Heart left ventricle (tissue), 13 donors: ENCODE results near the gene GLIPR1L1.

ENCODE experiments used
- POLR2A ChIP-seq, 2 donors: fragments of 450-650 bp; IDR thresholded peaks; one replicate each; pipeline ENCODE4 v1.6.1; 2017; ENCODE audit warnings: antibody characterized with exemption in 2 of 2, mild to moderate bottlenecking in 2 of 2, moderate library complexity in 2 of 2
- TF ChIP-seq, protein P1 (sequence below), 12 donors: fragments of 200-600 bp; sonication (generic) in 4 of 12; IDR thresholded peaks; one replicate each; pipeline versions ENCODE4 v1.5.0 to v1.8.0; 2018 to 2022; ENCODE audit warnings: antibody characterized with exemption in 12 of 12, mild to moderate bottlenecking in 5 of 12
- donor health status: ischemic (EF 13 %, LVEDD 7.1; RV severe dilation, severe dysfunction).
- donor health status: DM: no; HTN: yes; CAD: no.
- donor health status: DM: no; HTN: no; CAD: no.
- donor health status: ischemic (EF 25% LVEDD 6.9; RV normal size, moderate dysfunction).
- donor health status: ischemic (EF 25% LVEDD 5.7; RV mildly dilated, moderate dysfunction).
- donor health status: ischemic (EF 35%, LVEDD 5.7; RV mildly dilated, moderate dysfunction).
- donor health status: nonischemic (EF 11% LVEDD 7.7; RV severe dilation, severe dysfunction).
- donor health status: DM: yes; HTN: yes; CAD: no.
- donor health status: PGD.
- donor health status: ischemic (EF 29% LVEDD 5.4; RV normal size, mild dysfunction).
- donor health status: nonischemic (EF 23%, LVEDD 6.1; RV moderate dilation, normal function).

DNA sequence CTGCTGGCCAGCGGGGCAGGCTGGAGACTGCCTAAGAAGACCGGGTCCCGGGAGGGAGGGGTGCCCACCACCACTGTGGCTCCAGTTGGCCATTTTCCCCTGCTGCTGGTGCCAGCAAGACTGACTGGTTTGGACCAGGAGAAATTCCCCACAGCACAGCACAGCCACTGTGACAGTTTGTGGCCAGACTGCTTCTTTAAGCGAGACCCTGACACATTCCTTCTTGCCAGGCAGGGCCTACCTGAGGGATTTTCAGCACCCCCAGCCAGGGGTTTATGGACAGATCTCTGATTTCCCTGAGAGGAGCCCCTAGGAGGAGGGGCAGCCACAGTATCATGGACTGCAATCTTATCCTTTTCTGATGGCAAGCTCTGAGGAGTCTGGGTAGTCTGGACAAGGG is 15.5 kb downstream of the GLIPR1L1 start:
- TF ChIP-seq, protein P1, sequence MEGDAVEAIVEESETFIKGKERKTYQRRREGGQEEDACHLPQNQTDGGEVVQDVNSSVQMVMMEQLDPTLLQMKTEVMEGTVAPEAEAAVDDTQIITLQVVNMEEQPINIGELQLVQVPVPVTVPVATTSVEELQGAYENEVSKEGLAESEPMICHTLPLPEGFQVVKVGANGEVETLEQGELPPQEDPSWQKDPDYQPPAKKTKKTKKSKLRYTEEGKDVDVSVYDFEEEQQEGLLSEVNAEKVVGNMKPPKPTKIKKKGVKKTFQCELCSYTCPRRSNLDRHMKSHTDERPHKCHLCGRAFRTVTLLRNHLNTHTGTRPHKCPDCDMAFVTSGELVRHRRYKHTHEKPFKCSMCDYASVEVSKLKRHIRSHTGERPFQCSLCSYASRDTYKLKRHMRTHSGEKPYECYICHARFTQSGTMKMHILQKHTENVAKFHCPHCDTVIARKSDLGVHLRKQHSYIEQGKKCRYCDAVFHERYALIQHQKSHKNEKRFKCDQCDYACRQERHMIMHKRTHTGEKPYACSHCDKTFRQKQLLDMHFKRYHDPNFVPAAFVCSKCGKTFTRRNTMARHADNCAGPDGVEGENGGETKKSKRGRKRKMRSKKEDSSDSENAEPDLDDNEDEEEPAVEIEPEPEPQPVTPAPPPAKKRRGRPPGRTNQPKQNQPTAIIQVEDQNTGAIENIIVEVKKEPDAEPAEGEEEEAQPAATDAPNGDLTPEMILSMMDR (IDR thresholded peaks at IDR 0.05) = no peak
- no peak for TF ChIP-seq POLR2A (IDR thresholded peaks at IDR 0.05)
